Skeletal muscle tissue (tissue), 4 donors: Measurements from ENCODE around the gene PIP4K2C. TPM values are rescaled to one million over a fixed set of nuclear protein-coding genes. Genes with fewer than 3 reads are reported as not detected.
A peak's percentile ranks its signal among the peaks of the same experiment; 100 is the strongest.

Experiments
- H3K27ac ChIP-seq: one replicate; pipeline ENCODE4 v1.7.0; 2013; ENCODE audit warnings: mild to moderate bottlenecking, low read depth, low read length, inconsistent platforms
- H3K27me3 ChIP-seq, 3 donors: one replicate each; pipeline ENCODE4 v1.7.0; 2013; ENCODE audit warnings: low read length in 3 of 3; ENCODE audit not compliant: control insufficient read depth in 3 of 3, insufficient read depth in 3 of 3
- H3K36me3 ChIP-seq, 3 donors: one replicate each; pipeline ENCODE4 v1.7.0; 2013; ENCODE audit warnings: low read length in 3 of 3; ENCODE audit not compliant: control insufficient read depth in 3 of 3, insufficient read depth in 3 of 3
- H3K4me1 ChIP-seq, 3 donors: one replicate each; pipeline ENCODE4 v1.7.0; 2013; ENCODE audit warnings: low read length in 3 of 3, mild to moderate bottlenecking in 3 of 3; ENCODE audit not compliant: control insufficient read depth in 3 of 3, insufficient read depth in 3 of 3
- H3K4me3 ChIP-seq, 3 donors: one replicate each; pipeline ENCODE4 v1.7.0; 2013; ENCODE audit warnings: low read length in 3 of 3
- H3K9ac ChIP-seq, 3 donors: one replicate each; pipeline ENCODE4 v1.7.0; 2013; ENCODE audit warnings: low read length in 3 of 3, mild to moderate bottlenecking in 3 of 3, moderate library complexity in 2 of 3, low read depth in 1 of 3
- H3K9me3 ChIP-seq, 3 donors: one replicate each; pipeline ENCODE4 v1.7.0; 2013; ENCODE audit warnings: low read length in 3 of 3; ENCODE audit not compliant: control insufficient read depth in 3 of 3
- total RNA-seq: library from RNA; depleted of rRNA; stranded (reverse); fragments of >200 nt; gene quantifications from one replicate; pipeline ENCODE4 v1.2.3, GENCODE V29; 2014
- donor health status: Osteomylitis.

PIP4K2C gene
- total RNA-seq, 1 donor from 2014 or later: 5.7 TPM

GRCh38 chr12:57619434-57620244, 28.6 kb downstream of the PIP4K2C start:
- peaks cover 14 to 20% (median 16%) of the 10 kb centered on the region in 3 donors for H3K4me1 ChIP-seq
- no peak overlapping the region for H3K9ac ChIP-seq
- peaks cover 0 to 7% (median 5%) of the 10 kb centered on the region in 3 donors for H3K36me3 ChIP-seq
- H3K4me3 ChIP-seq: peak overlapping the region in 1 of 3 donors; percentile 31
- H3K27ac ChIP-seq: no peak overlapping the region
- no peaks in the 10 kb centered on the region for H3K9me3 ChIP-seq
- H3K27me3 ChIP-seq: peaks cover 73 to 85% (median 76%) of the 10 kb centered on the region in 3 donors

GRCh38 chr12:57620245-57620935, 29.4 kb downstream of the PIP4K2C start:
- Histone ChIP-seq H3K36me3 (peaks cover 0 to 7% (median 5%) of the 10 kb centered on the region in 3 donors), H3K9ac (no peak overlapping the region), H3K27me3 (peaks cover 78 to 85% (median 78%) of the 10 kb centered on the region in 3 donors), H3K4me1 (peaks cover 14 to 20% (median 16%) of the 10 kb centered on the region in 3 donors), H3K9me3 (no peaks in the 10 kb centered on the region), H3K27ac (no peak overlapping the region), H3K4me3 (peak overlapping the region in 1 of 3 donors; percentile 6)

GRCh38 chr12:57620936-57621496, 30.0 kb downstream of the PIP4K2C start:
- H3K4me3 ChIP-seq: peak overlapping the region; percentile 62 to 71 (median 64)
- H3K27me3 ChIP-seq: peaks cover 75 to 82% (median 79%) of the 10 kb centered on the region in 3 donors
- peaks cover 0 to 4% (median 2%) of the 10 kb centered on the region in 3 donors for H3K36me3 ChIP-seq
- no peaks in the 10 kb centered on the region for H3K9me3 ChIP-seq
- no peak overlapping the region for H3K27ac ChIP-seq
- peak overlapping the region in 2 of 3 donors; percentile 35 to 42 for H3K9ac ChIP-seq
- peaks cover 14 to 20% (median 16%) of the 10 kb centered on the region in 3 donors for H3K4me1 ChIP-seq

- H3K4me1 ChIP-seq: peaks cover 14 to 20% (median 16%) of the 10 kb centered on the region in 3 donors
- H3K4me3 ChIP-seq: peak overlapping the region; percentile 62 to 71 (median 64)
- H3K36me3 ChIP-seq: peaks cover 0 to 3% (median 0%) of the 10 kb centered on the region in 3 donors
- no peak overlapping the region for H3K27ac ChIP-seq
- peak overlapping the region in 2 of 3 donors; percentile 35 to 42 for H3K9ac ChIP-seq
- peaks cover 74 to 81% (median 76%) of the 10 kb centered on the region in 3 donors for H3K27me3 ChIP-seq
- no peaks in the 10 kb centered on the region for H3K9me3 ChIP-seq
Observed at GRCh38 chr12:57621497-57622292, 30.7 kb downstream of the PIP4K2C start.

- H3K27ac ChIP-seq: no peak overlapping the region
- no peak overlapping the region for H3K4me3 ChIP-seq
- peaks cover 0 to 3% (median 0%) of the 10 kb centered on the region in 3 donors for H3K36me3 ChIP-seq
- H3K27me3 ChIP-seq: peaks cover 73 to 81% (median 73%) of the 10 kb centered on the region in 3 donors
- peaks cover 14 to 20% (median 16%) of the 10 kb centered on the region in 3 donors for H3K4me1 ChIP-seq
- H3K9ac ChIP-seq: no peak overlapping the region
- H3K9me3 ChIP-seq: no peaks in the 10 kb centered on the region
Observed at GRCh38 chr12:57622293-57623245, 31.6 kb downstream of the PIP4K2C start.

- Histone ChIP-seq H3K27me3 (peaks cover 65 to 83% (median 74%) of the 10 kb centered on the region in 3 donors), H3K36me3 (peaks cover 0 to 3% (median 3%) of the 10 kb centered on the region in 3 donors), H3K9me3 (no peaks in the 10 kb centered on the region), H3K9ac (no peak overlapping the region), H3K27ac (no peak overlapping the region), H3K4me1 (peaks cover 14 to 20% (median 16%) of the 10 kb centered on the region in 3 donors), H3K4me3 (no peak overlapping the region)
Observed at GRCh38 chr12:57623385-57623784, 32.4 kb downstream of the PIP4K2C start.

- Histone ChIP-seq H3K9ac (no peak overlapping the region), H3K4me1 (peaks cover 14 to 20% (median 16%) of the 10 kb centered on the region in 3 donors), H3K9me3 (no peaks in the 10 kb centered on the region), H3K27ac (no peak overlapping the region), H3K27me3 (peaks cover 65 to 85% (median 71%) of the 10 kb centered on the region in 3 donors), H3K36me3 (peaks cover 0 to 8% (median 6%) of the 10 kb centered on the region in 3 donors), H3K4me3 (no peak overlapping the region)
Observed at GRCh38 chr12:57623811-57624390, 32.9 kb downstream of the PIP4K2C start.

- Histone ChIP-seq H3K9me3 (no peaks in the 10 kb centered on the region), H3K4me1 (peaks cover 14 to 19% (median 16%) of the 10 kb centered on the region in 3 donors), H3K36me3 (peaks cover 0 to 10% (median 6%) of the 10 kb centered on the region in 3 donors), H3K27me3 (peaks cover 58 to 78% (median 65%) of the 10 kb centered on the region in 3 donors), H3K9ac (no peak overlapping the region), H3K4me3 (no peak overlapping the region), H3K27ac (no peak overlapping the region)
Observed at GRCh38 chr12:57624441-57625220, 33.6 kb downstream of the PIP4K2C start.
